HG02938 (cell line): Measurements from ENCODE around the gene PADI1.

Source experiments
- ATAC-seq: cut with Tn5 transposase; IDR thresholded peaks from one replicate; pipeline ENCODE4 v1.9.1; 2021; ENCODE audit warnings: mild to moderate bottlenecking, moderate library complexity; ENCODE audit not compliant: unreplicated experiment

The PADI1 gene

DNA sequence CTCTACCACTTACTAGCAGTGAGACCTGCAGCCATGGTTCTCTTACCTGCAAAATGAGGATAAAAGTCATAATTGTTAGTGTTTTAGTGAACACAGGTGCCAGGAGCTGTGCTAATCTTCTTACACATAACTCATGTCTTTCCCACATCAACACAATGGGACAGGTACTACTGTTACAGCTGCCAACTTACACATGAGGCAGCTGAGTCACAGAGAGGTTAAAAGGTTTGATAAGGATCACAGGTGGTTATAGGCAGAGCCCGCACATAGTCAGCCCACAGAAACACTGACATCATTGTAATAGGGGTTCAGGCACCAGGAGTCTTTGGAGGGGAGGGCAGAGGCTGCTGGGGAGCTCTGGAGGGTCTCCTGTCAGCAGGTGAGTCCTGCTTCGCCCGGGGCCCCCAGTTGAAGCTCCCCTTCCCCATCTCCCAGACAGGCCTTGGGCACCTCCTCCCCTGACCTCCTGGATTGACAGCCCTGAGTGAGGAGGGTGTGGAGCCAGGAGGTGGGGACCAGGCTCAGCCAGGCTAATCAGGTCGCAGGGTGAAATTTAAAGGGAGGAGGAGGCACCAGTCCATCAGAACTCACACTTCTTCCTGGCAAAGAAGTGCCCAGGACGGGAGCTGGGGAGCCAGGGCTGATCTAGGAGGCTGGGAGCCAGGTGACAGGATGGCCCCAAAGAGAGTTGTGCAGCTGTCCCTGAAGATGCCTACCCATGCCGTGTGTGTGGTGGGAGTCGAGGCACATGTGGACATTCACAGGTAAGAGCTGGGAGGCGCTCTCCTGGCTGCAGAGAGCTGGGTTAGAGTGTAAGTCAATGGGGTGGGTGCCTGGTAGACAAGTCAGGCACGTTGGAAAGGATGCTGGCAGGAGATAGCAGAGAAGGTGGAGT lies at the start of gene PADI1:
Gene PADI1 (plus strand): TSS at position 583 of the 895 bp plus-strand sequence. CDS start 90 bp downstream, at position 673.
- ATAC-seq = no peak

DNA sequence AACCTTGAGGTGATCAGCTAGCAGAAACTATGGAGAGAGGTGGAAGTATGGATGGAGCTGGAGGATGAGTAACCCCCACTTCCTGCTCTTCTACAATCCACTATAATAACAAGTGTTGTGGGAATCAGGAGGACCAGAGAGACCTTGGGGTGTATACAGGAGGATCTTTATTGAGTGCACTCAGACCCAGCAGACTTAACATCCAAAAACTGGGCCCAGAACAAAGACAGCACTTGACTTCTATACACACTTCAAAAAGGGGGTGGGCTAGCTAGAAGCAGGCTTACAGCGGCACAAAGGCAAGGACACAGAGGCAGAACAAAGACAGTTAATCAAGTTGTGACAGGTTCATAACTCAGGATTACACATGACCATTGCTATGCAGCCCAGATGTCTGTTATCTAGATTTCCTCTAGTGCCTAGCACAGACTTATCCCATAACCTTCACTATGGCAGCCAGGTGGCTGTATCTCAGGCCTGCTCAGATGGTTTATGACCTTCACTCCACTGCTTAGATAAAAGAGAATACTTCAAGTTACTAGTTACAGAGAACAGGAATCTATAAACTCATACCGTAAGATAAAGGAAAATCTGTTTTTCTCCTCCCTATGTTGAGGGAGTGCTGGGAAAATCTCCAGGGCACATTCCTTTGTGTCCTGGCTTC lies 49.5 kb upstream of the PADI1 start:
- ATAC-seq = no peak

- ATAC-seq = no peak
Observed at GRCh38 chr1:17156108-17156507, 48.8 kb upstream of the PADI1 start.

DNA sequence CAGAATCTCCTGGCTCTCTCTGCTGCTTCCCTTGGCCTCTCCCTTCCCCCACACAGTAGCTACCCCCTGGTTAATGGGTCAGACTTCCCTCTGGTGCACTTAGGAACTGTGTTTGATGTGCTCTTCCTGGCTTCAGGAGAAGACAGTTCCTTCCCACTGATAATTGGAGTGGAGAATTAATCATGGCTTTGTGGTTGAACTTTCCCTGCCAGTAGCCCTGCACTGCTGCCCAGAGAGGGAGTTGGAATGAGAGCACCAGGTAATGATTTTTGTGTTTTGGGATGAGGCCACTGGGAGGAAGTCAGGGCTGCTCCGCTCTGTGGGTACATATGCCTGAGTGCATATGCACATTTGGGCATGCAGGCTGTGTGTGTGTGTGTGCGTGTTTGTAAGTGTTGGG lies 46.0 kb upstream of the PADI1 start:
- ATAC-seq = no peak

DNA sequence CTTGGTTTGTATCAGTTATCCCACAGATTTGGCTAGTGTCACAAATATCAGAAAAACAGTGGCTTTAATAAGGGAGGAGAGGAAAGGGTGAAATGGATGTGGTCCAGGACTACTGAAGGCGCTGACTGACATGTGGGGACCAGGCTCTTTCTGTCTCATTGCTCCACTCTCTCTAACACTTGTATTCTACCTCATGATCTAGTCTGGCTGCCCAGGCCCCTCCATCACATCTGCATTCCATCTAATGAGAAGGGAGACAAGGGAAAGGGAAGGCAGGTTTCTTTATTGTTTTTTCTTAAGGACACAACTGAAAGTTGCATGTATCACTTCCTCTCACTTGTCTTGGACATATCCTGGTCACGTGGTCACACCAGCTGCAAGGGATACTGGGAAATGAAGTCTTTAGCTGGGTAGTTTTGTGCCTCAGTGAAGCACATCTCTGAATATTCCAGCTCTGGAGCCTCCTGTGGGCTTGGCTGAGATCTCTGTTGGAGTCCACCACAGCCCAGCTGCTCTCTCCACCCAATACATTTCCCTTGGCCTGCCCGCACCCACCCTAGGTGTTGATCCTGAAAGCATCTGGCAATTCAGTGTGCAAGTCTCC lies 43.7 kb upstream of the PADI1 start:
- ATAC-seq = no peak

DNA sequence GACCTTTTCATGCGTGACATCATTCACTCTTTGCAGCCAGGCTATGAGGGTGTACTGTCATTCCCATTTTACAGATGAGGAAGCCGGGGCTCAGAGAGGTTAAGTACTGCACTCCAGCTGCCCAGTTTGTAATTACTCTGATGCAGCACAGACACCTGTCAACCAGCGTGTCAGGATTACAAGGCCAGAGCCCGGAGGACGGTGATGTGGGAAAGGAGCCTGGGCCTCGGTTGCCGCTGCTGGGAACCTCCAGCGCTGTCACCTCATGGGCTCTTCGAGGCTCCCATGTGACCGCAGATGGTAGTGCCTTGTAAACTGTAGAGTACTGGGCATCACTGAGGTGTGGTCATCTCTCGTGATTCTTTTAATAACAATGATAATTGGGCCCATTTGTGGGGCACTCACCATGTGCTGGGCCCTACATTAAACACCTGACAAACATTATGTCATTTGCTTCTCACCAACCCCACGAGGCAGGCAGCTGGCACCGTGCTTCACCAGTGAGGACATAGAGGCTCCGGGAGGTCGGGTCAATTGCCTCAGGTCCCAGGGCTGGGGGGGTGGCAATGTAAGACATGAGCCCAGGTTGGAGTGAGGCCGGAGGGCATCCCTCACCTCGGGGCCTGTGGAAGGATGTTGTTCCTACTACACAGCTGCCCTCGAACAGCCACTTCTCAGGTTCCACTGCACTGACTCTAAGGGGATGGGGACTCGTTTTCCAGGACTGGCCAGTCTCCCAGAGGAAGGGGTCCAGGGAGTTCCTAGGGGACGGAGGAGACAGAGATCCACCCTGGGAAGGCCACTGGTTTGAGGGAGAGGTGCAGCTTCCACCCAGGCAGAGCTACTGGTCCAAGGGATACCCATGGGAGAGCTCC lies 42.8 kb upstream of the PADI1 start:
- ATAC-seq = no peak

DNA sequence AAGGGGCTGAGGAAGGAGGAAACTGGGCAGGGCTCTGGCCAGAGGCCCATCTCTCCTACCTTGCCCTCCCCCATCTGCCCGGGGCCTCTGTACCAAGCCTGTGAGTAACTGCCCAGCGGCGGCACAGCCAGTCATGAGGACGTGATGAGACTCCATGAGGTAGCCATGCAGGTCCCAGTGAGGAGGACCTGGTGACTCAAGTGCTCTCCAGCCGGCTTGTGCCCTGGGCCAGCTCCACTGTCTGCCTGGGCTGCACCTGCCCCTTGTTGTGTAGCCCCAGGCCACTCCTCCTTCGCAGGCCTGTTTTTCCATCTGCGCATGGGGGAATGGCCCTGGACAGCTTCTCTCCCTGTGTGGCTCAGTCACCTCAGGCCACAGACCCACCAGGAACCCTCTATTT lies 42.0 kb upstream of the PADI1 start:
- ATAC-seq = no peak

- no peak for ATAC-seq
Observed at GRCh38 chr1:17163371-17163770, 41.6 kb upstream of the PADI1 start.

DNA sequence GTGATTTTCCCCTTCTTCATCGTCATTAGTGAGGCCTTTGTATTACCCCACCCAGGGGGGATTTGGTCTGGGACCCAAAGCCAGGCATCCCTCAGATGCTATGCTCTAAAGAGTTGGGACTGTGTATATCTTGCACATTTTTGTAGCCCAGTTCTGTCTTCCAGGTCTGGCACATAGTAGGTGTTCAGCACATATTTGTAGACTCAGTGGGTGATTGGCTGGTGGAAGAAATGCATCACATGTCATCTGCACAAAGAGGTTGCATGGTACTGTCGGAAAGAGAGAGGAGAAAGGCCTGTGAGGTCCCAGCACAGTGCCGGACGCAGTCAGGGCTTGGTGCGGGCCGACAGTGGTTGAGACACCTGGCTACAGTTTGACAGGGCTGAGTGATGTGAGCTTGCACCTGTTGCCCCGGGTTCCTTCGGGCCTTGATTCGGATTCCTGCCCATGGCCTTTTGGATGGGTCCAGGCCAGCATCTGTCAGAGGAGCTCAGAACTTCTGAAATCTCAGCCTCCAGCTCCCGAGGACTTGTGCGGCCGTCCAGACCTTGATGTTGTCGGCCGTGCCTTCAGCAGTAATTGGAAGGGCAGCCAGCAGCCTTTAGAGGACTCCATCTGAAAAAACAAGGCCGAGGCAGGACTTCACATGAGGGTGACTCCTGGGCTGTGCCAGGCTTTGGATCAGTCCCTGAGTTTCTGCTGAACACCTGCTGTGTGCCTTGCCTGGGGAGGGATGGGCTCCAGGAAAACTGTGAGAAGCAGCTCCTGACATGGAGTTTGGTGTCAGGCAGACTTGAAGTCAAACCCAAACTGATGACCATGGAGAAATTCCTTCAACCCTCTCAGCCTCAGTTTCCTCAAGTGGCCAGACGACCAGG lies 40.9 kb upstream of the PADI1 start:
- no peak for ATAC-seq

- no peak for ATAC-seq
Observed at GRCh38 chr1:17165823-17166222, 39.1 kb upstream of the PADI1 start.

GRCh38 chr1:17167041-17167785 lies 37.7 kb upstream of the PADI1 start:
- no peak for ATAC-seq

GRCh38 chr1:17167786-17168090 lies 37.2 kb upstream of the PADI1 start:
- ATAC-seq = no peak

DNA sequence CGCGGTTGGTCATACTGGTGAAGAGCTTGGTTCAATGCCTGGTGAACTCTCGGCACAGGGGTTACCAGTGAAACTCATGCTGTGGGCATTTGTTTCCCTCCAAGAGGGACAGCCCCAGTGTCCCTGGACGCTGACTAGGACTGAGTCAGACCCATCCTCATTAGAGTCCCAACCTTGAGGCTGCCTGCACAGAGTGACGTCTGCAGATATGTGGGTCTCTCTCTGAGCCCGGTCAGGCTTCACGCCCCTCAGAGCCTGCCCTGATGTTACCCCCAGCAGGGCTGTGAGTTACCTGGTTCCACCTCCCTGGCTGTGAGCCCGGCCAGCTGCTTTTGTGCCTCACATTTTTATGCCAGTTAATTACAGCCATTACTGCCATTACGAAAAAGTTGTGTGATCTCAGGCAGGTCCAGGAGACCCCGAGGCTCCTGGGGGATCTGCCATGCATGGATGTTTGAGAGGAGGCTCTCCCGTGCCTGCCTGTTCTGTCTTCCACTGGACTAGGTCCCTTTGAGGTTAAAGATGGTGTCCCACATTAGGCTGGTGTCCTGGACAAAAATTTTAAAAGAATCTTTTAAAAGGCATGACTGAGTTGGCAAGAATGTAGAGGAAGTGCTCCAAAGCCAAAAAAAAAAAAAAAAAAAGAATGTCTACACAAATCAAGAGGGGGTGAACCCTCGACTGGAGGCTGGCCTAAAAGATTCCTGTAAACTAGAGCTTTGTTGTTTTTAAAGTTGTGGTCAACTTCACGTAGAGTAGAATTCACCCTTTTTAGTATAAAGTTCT lies 36.6 kb upstream of the PADI1 start:
- no peak for ATAC-seq

DNA sequence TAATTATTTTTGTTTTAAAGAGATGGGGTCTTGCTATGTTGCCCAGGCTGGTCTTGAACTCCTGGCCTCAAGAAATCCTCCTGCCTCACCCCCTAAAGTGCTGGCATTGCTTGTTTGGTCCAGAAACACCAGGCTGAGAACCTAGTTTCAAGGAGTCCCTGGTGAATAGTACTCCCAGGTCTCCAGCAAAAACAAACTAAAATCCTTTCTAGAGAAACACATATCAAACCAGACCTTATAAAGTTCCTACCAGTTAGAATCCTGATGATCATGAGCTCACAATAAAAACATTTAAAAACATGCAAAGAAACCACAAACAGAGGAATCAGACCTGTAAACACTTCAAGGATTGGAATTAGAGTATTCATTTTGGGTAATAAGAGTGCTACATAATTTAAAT lies 34.4 kb upstream of the PADI1 start:
- ATAC-seq = no peak

GRCh38 chr1:17173217-17173616 lies 31.7 kb upstream of the PADI1 start:
- no peak for ATAC-seq

GRCh38 chr1:17176306-17177061 lies 28.4 kb upstream of the PADI1 start:
- ATAC-seq = no peak

DNA sequence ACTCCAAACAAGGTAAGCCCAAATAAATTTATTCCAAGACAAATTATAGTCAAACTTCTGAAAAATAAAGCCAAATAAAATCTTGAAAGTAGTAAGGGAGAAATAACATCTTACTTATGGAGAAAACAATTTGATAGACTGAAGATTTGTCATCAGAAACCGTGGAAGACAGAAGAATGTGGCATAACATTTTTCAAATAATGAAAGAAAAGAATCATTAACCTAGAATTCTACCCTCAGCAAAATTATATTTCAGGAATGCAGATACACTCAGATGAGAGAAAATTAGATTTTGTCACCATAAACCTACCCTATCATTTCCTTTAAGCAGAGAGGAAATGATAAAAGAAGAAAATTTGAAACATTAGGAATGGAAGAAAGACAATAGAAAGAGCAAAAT lies 27.3 kb upstream of the PADI1 start:
- ATAC-seq = no peak
